ENCODE data around the gene NFXL1.

NFXL1 gene

DNA sequence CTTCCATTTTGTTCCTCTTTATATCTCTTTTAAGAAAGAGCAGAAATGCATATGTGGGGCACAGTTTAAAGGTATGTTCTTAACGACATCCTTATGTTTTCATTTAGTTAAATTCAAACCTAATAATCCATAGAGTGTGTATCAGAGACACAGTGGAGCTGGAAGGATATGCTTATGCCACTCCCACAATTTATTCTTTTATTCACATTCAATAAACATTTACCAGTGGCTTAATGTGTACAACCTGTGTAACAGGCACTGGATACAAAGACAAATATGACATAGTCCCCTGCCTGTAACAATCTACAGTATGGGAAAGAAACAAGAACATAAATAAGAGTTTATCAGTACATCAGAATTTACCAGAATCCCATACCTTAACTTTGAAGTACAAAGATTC, 54.1 kb downstream of the NFXL1 start:
- no peak for DNase-seq (ENCODE audit: low read depth)
- TF ChIP-seq MYC (IDR thresholded peaks at IDR 0.05; ENCODE audit: low read depth, low read length) (no peak), POLR2A (IDR thresholded peaks at IDR 0.05; ENCODE audit: extremely low read depth, insufficient read length) (no peak)
- TF ChIP-seq, protein P1, sequence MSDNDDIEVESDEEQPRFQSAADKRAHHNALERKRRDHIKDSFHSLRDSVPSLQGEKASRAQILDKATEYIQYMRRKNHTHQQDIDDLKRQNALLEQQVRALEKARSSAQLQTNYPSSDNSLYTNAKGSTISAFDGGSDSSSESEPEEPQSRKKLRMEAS (IDR thresholded peaks at IDR 0.05; ENCODE audit: low read depth, low read length), result no peak
- TF ChIP-seq, protein P2, sequence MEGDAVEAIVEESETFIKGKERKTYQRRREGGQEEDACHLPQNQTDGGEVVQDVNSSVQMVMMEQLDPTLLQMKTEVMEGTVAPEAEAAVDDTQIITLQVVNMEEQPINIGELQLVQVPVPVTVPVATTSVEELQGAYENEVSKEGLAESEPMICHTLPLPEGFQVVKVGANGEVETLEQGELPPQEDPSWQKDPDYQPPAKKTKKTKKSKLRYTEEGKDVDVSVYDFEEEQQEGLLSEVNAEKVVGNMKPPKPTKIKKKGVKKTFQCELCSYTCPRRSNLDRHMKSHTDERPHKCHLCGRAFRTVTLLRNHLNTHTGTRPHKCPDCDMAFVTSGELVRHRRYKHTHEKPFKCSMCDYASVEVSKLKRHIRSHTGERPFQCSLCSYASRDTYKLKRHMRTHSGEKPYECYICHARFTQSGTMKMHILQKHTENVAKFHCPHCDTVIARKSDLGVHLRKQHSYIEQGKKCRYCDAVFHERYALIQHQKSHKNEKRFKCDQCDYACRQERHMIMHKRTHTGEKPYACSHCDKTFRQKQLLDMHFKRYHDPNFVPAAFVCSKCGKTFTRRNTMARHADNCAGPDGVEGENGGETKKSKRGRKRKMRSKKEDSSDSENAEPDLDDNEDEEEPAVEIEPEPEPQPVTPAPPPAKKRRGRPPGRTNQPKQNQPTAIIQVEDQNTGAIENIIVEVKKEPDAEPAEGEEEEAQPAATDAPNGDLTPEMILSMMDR (IDR thresholded peaks at IDR 0.05; ENCODE audit: low read depth, low read length), result no peak
- H3K4me3 ChIP-seq (ENCODE audit: low read depth, low read length), result no peak overlapping the region

DNA sequence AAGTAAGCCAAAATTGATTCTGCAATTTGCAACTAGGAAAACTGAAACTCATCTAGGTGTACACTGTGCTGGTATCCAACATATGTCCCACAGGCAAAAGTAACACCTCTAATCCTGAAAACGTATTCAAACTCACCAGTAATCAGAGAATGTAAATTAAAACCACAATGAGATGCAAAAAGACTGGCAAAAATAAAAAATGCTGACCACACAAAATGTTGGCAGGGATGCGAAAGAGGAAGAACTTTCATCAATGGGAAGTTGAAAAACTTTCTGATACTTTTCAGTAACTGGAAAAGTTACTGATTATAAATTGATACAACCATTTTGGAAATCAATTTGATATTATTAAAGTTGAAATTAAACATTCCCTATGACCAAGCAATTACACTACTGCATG, 56.4 kb downstream of the NFXL1 start:
- TF ChIP-seq POLR2A (IDR thresholded peaks at IDR 0.05; ENCODE audit: extremely low read depth, insufficient read length) (no peak), MYC (IDR thresholded peaks at IDR 0.05; ENCODE audit: low read depth, low read length) (no peak)
- TF ChIP-seq, protein P1 (IDR thresholded peaks at IDR 0.05; ENCODE audit: low read depth, low read length), result no peak
- TF ChIP-seq, protein P2 (IDR thresholded peaks at IDR 0.05; ENCODE audit: low read depth, low read length), result no peak
- no peak for DNase-seq (ENCODE audit: low read depth)
- no peak overlapping the region for H3K4me3 ChIP-seq (ENCODE audit: low read depth, low read length)

DNA sequence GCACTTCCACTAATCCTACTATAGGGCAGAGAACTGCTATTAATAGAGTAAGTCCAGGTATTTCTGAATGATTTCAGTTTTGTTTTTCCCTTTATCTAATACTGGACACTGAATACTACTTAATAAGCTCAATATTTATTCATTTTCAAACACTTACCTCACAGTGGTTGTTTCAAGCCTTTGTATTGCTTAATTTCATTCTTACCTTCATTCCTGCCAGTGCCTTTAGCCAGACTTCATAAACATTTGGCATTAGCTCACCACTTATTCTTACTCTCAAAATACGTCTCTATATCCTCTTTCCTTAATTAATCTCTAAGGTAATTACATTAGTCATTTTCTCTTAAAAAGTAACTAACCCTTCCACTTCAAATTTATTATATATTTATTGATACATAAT, 57.7 kb downstream of the NFXL1 start:
- no peak for TF ChIP-seq POLR2A (IDR thresholded peaks at IDR 0.05; ENCODE audit: extremely low read depth, insufficient read length)
- TF ChIP-seq MYC (IDR thresholded peaks at IDR 0.05; ENCODE audit: low read depth, low read length), result no peak
- TF ChIP-seq, protein P1 (IDR thresholded peaks at IDR 0.05; ENCODE audit: low read depth, low read length), result no peak
- H3K4me3 ChIP-seq (ENCODE audit: low read depth, low read length), result no peak overlapping the region
- DNase-seq (ENCODE audit: low read depth), result no peak

DNA sequence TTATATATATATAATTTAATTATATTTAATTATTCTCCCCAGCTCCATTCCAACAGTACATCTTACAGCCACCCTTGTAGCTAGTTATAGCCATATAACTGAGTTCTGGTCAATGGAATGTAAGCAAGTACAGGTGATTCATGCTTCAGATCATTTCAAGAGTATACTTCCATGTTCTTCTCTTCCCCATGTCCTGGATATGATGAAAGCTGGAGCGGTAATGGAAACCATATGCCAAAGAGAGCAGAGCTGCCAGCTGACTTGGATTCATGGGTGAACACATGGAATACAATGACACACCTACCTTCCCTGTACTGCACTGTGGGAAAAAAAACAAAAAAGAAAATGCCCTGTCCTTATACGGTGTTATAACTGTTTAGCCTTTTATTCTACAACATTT, 59.0 kb downstream of the NFXL1 start:
- H3K4me3 ChIP-seq (ENCODE audit: low read depth, low read length), result no peak overlapping the region
- DNase-seq (ENCODE audit: low read depth), result no peak
- TF ChIP-seq, protein P2 (IDR thresholded peaks at IDR 0.05; ENCODE audit: low read depth, low read length), result no peak
- no peak for TF ChIP-seq POLR2A (IDR thresholded peaks at IDR 0.05; ENCODE audit: extremely low read depth, insufficient read length)
- TF ChIP-seq MYC (IDR thresholded peaks at IDR 0.05; ENCODE audit: low read depth, low read length), result no peak
- TF ChIP-seq, protein P1 (IDR thresholded peaks at IDR 0.05; ENCODE audit: low read depth, low read length), result no peak

DNA sequence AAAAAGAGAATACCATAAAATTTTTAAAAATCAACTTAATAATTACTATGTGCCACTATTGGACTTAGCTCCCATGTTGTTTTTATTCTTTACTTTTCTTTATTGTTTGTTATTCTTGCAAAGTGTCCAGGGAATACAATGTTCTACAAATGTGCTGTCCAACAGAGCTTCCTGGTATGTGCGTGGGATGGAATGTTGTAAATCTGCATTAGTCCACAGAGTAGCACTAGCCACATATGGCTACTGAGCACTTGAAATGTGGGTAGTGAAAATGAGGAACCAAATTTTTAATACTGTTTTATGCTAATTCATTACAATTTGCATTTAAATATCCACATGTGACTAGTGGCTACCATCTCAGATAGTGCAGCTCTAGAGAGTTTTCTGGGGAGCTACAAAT, 62.2 kb downstream of the NFXL1 start:
- peak; percentile 18 for DNase-seq (ENCODE audit: low read depth)
- H3K4me3 ChIP-seq (ENCODE audit: low read depth, low read length), result no peak overlapping the region
- TF ChIP-seq POLR2A (IDR thresholded peaks at IDR 0.05; ENCODE audit: extremely low read depth, insufficient read length) (no peak), MYC (IDR thresholded peaks at IDR 0.05; ENCODE audit: low read depth, low read length) (no peak)
- TF ChIP-seq, protein P1 (IDR thresholded peaks at IDR 0.05; ENCODE audit: low read depth, low read length), result no peak
- TF ChIP-seq, protein P2 (IDR thresholded peaks at IDR 0.05; ENCODE audit: low read depth, low read length), result no peak

DNA sequence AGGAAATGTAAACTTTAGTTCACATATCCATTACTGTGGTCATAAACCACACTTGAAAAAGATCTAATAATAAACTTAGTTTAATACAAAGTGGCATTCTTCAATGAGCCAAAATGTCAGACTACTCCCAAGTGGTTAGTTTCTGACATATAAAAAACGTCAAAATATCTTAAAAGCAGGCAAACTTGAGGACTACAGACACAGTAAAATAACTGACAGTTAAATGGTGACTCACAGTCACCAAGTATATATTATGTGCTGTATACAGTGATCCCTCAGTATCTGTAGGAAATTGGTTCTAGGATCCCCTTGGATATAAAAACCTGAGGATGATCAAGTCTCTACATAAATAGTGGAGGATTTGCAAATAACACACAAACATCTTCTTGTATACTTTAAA, 64.9 kb downstream of the NFXL1 start:
- no peak overlapping the region for H3K4me3 ChIP-seq (ENCODE audit: low read depth, low read length)
- no peak for DNase-seq (ENCODE audit: low read depth)
- TF ChIP-seq, protein P2 (IDR thresholded peaks at IDR 0.05; ENCODE audit: low read depth, low read length), result no peak
- TF ChIP-seq POLR2A (IDR thresholded peaks at IDR 0.05; ENCODE audit: extremely low read depth, insufficient read length), result no peak
- TF ChIP-seq MYC (IDR thresholded peaks at IDR 0.05; ENCODE audit: low read depth, low read length), result no peak
